GM21723 (cell line): ENCODE measurements around the gene TMEM115.

Experiments
- ATAC-seq: cut with Tn5 transposase; IDR thresholded peaks from one replicate; pipeline ENCODE4 v1.9.1; 2021; ENCODE audit warnings: mild to moderate bottlenecking, moderate library complexity; ENCODE audit not compliant: unreplicated experiment

TMEM115 gene

GRCh38 chr3:50358911-50359759 lies at the start of gene TMEM115:
TSS of gene TMEM115 (minus strand) at chr3:50359521. CDS start at chr3:50359063, 458 bp downstream.
- ATAC-seq, result peak; percentile 99

GRCh38 chr3:50408443-50408944 lies 49.2 kb upstream of the TMEM115 start:
- no peak for ATAC-seq

- no peak for ATAC-seq
Observed at GRCh38 chr3:50406487-50406886, 47.2 kb upstream of the TMEM115 start.

GRCh38 chr3:50405249-50405648 lies 45.9 kb upstream of the TMEM115 start:
- no peak for ATAC-seq

- ATAC-seq, result no peak
Observed at GRCh38 chr3:50401978-50402595, 42.8 kb upstream of the TMEM115 start.

GRCh38 chr3:50396502-50396901 lies 37.2 kb upstream of the TMEM115 start:
- no peak for ATAC-seq

- ATAC-seq, result no peak
Observed at GRCh38 chr3:50395070-50395860, 35.9 kb upstream of the TMEM115 start.

GRCh38 chr3:50393061-50393460 lies 33.7 kb upstream of the TMEM115 start:
- no peak for ATAC-seq

GRCh38 chr3:50392101-50392715 lies 32.9 kb upstream of the TMEM115 start:
- ATAC-seq, result no peak

- no peak for ATAC-seq
Observed at GRCh38 chr3:50390508-50391224, 31.3 kb upstream of the TMEM115 start.

GRCh38 chr3:50389414-50389767 lies 30.1 kb upstream of the TMEM115 start:
- ATAC-seq, result no peak

- no peak for ATAC-seq
Observed at GRCh38 chr3:50388720-50389413, 29.5 kb upstream of the TMEM115 start.

GRCh38 chr3:50388016-50388719 lies 28.8 kb upstream of the TMEM115 start:
- ATAC-seq, result no peak

GRCh38 chr3:50385754-50386153 lies 26.4 kb upstream of the TMEM115 start:
- no peak for ATAC-seq

GRCh38 chr3:50383750-50384149 lies 24.4 kb upstream of the TMEM115 start:
- ATAC-seq, result no peak

- no peak for ATAC-seq
Observed at GRCh38 chr3:50382722-50383121, 23.4 kb upstream of the TMEM115 start.

- no peak for ATAC-seq
Observed at GRCh38 chr3:50381383-50381782, 22.1 kb upstream of the TMEM115 start.

GRCh38 chr3:50380405-50381085 lies 21.2 kb upstream of the TMEM115 start:
- no peak for ATAC-seq

- ATAC-seq, result no peak
Observed at GRCh38 chr3:50378757-50379156, 19.4 kb upstream of the TMEM115 start.
